Stimulated activated CD8-positive, alpha-beta memory T cell treated with anti-CD3 and anti-CD28 coated beads, Interleukin-15, amount 100 ng/mL, for 48 hours (primary cell): ENCODE data around the gene GGCT.

Source experiments
- DNase-seq, 2 donors: peaks; one replicate each; pipeline ENCODE4 v3.0.0-alpha.2; 2020; ENCODE audit warnings: low read depth in 2 of 2

GGCT gene

DNA sequence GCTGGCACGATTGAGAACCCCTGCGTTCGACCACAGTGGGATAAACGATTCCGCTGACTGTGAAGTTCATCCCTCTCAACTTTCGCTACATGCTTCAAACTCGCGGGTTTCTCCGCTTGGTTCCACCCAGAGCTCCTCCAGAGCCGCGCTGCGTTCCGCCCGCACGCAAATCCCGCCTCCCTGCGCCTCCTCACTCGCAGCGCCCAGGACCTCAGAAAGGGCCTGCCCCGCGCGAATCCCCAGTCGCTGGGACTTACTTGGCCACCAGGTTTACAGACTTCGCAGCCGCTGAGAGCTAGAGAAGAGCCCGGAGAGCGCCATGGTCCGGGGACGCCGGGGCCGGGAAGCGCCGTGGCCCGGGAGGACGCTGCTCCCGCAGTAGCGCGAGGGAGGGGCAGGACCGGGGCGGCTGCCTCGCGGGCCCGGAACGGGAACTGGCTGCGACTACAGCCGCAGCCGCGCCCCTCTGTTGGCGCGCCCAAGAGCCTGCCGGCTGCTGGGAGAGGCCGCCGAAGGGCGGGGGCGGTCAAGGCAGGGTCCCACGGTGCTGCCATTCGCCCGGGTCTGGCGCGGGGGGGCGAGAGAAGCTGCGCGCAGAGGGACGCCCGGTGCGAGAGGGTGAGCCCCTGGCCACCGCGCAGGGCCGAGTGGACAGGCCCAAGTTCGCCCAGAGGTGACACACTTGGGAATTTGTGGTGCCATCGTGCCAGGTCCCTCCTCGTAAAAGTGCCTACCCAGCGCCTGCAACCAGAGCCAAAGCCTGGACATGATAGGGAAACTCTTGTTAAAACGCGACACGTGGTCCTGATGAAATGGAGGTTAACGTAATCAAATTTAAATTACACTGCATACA, 26.1 kb downstream of the GGCT start, which contains the start of gene NOD1:
NOD1 (minus strand) TSS at position 436 of the 853 bp plus-strand sequence. CDS start 21,863 bp downstream, outside the sequence.
- peak; percentile 56 to 61 for DNase-seq

DNA sequence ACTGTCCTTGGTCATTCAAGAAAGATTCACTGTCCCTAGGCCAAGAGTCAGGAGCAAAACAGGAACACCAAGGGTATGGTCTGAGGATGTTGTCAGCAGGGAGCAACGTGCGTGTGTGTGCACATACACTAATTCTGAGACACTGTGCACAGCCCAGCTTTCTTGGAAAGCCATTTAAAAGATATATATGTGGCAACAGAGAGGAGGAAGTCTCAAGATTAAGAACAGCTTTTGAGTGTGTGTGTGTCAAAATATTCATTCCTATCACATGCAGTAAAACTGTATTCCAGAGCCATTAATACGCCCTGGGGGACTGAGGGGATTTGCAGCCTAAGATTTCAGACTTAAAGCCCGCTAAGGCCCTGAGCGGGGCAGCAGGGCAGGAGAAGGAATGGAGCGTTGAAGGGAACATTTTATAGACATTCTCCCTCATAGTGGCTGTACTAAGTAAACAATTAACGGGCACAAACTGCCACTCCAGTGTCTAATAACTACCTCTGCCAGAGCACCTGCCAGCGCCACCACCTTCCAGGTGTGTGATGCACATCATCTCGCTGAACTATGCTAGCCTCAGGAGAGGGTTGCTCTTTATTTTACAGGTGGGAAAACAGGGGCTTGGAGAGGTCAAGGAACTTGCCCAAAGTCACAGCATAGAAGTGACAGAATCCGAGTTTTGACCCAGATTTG, 28.0 kb downstream of the GGCT start:
- no peak for DNase-seq

DNA sequence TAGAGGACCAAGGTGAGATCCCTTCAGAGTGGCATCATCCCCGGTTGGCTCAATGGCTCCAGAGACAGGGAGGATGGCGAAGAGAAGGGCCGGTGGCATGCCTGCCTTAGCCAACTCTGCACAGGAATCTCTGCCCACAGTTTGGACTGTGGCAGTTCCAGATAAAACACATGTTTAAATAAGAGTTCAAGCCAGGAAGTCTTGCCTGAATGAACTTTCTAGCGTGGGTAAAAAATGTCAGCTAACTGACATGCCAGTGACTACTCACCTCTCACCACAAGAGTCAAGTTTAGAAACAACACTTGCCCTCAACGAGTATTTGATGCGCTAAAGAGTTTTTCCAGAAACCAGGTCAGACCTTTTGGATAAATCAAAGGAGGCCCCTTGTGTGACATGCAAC, 29.0 kb downstream of the GGCT start:
- no peak for DNase-seq

DNA sequence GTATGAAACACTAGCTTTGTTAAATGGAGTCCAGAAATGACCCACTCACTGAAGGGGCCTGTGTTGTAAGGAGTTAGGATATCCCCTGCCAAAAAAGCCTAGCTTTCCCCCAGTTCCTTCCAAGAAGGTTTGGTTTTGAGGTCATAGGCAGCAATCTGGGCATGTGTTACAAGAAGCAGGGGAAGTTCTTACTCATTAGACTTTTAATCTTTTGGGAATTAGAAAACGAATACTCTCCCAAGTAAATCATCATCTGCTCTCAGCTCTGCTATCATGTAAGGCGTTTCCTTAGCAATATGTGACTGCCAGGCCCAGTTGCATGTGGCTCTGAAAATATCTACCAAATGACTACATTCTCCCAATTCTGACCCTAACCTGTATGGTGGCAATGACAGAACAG, 29.7 kb downstream of the GGCT start:
- no peak for DNase-seq

DNA sequence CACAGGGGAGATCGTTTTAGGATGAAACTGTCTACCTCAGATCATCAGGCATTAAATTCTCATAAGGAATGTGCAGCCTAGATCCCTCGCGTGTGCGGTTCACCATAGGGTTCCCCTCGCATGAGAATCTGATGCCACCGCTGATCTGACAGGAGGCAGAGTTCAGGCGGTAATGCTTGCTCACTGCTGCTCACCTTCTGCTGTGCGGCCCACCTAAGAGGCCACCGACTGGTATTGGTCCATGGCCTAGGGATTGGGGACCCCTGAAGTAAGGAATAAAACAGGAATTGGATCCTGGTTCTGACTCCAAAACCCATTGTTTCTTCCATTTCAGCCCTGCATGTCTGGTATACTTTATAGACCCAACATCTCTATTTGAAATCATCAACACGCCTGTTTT, 30.1 kb downstream of the GGCT start:
- no peak for DNase-seq

DNA sequence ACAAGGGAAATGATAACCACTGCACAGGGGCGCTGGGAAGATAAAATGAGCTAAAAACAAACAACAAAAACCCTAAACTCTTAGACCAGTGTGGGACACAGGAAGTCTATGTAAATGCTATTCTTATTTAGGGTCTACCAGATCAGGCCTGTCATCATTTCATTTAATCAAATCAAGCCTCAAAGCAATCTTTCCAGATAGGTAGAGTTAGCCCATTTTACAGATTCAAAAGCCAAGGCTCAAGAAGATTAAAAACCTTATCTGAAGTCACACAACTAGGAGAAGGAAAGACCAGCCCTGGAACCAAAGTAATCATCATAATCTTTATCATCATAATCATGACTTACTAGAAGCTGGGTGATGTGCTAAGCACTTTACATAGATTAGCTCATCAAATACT, 30.7 kb downstream of the GGCT start:
- DNase-seq = no peak

DNA sequence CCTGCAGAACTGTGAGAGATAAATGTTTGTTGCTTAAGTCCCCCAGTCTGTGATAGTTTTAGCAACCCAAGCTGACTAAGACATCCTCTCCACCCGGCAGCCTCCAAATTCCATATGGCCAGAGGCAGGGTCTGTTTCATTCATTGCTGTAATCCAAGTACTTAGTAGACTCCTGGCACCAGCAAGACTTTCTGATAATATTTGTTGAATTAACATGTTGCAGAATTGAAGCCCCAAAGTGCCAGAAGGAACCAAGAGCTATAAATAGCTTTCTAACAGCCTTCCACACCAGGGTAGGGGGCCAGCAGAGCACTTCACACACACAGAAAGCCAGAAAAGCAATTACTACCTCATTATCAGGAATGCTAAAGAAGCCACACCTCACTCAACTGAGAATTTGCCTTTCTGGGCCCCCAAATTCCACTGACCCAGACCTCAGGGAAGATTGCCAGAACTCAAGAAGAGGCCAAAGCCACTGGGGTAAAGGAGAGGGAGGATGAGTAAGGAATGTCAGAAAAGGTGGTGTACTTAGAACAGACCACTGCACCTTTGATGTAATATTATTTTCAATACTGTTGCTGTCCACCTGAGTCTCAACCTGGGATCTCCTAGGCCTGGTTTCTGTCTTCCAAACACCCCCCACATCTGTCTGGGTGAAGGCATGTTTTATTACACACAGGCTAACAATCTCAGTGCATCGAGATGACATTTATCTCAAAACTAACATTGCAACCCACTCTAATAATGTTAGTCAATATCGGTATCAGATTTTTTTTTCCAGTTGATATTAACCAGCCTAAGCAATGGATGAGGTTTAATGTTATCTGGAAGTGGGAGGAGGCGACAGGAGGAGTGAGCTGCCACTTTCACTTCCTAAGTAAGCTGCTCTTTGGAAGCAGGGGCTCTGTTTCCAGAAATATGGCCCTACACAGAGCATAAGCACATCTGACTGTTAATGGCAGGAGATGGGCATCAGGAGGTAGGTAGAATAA, 31.5 kb downstream of the GGCT start:
- no peak for DNase-seq

DNA sequence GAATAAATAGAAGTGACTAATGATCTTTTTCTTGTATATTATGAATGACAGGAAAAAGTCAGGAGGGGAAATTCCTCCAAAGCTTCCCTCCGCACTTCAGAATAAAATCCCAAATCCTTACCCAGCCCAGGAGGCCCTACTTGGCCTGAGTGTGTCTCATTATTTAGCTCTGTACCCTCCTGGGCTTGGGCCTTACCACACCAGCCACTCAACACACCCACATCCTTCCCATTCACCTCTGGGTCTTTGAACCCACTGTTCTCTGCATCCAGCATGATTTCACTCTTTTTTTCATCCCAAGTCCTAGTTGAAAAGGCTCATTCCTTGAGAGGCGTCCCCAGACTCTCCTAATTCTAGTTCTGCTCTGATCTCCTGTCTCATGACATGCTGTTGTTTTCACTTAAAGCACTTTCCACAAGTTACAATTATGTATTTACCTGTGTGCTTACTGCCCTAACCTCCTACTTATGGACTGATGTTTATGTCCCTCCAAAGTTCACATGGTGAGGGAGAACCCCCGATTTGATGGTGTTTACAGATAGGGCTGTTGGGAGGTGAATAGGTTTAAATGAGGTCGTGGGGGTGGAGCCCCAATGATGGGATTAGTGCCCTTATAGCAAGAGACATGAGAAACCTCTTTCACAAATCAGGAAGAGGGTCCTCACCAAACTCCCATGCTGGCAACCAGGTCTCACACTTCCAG, 32.4 kb downstream of the GGCT start:
- DNase-seq = no peak

DNA sequence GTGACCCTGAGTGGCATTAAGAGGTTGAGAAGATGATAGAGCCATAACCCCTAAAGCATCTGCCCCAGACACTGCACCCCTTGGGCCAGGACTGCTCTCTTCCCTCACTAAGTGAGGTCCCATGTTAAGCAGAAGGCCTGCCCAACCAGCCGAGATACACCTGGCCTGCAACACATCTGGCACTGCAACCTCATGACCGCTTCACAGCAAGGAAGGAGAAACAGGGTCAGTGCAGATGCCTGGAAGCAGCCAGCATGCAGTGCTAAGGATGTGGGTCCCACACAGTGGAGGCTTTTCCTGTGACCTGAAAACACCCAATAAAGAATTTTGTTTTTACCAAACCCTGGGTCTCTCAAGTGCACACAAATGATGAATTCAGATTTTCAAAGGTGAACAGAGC, 33.4 kb downstream of the GGCT start:
- DNase-seq = no peak

DNA sequence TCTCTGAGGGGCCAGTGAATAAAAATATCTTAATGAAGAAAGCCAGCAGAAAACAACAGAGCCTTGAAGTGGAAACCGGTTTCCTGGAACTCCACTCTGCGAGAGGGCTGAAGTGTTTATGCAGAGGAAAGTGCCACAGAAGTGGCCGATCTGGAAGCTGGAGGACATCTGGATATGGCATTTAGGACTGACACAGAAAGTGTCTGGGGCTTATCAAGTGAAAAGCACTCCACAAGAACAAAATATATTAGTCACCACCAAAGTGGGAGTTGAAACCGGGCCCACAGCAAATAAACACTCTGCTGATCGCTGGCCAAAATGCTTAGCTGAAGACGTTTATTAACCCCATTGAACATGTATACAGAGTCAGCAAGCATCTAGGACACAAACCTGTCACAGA, 33.9 kb downstream of the GGCT start:
- no peak for DNase-seq

DNA sequence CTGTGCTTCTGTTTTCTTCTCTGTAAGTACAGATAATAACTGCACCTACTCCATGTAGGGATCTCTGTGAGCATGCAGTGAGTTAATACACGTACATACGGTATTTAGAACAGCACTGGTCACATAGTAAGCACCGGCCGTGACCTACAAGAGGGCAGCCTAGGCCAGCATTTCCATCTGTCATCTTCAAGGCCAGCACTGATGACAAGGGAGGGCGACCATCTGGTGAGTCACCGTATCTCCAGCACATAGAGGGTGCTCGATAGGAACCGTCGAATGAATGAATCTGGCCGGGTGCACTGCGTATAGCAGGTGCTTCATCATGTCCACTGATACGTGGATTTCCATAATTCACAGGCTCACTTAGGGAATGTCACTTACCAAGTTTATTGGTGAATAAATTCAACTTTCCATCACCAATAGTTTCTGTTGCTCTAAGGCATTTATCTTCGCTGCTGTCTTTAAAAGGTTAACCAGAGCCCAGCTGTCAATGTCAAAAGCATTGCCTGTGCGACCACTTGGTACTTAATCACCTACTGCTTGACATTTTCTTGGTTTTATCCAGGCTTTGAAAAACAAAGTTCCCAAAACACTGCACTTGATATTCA, 34.4 kb downstream of the GGCT start:
- DNase-seq = no peak

DNA sequence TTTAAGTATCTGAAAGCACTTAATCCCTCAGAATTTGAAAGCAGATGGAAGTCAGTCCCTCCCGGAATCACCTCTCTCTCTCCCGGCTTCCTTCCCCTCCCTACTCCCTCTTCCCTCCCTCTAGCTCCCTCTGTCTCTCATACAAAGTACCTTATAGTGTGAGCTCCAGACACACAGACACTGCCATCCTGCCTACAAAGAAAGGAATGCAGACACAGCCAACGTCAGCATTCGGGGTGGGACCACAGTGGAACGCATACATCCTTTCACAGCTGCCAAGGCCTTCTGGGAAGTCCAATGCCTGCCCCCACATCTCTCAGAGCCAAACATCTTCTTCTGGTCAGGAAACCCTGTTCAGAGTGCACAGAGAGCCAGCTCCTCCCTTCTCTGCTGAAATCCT, 35.3 kb downstream of the GGCT start:
- DNase-seq = no peak

DNA sequence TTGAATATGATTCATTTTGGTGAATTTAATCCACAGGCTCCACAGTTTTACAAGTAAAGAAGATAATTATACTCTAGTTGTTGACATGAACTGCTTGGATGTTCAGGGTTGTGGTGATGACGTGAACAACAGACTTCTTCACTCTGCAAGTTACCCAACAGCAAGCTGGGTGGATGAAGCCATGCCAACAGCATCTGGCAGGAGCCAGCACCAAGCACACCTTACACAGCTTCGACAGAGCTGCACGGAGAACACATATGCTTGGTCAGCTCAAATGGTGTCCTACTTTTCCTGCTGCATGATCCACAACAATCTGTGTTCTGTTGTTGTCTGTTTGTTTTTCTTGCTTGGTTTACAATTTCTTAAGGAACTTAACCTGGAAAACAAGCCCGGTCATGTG, 35.8 kb downstream of the GGCT start:
- DNase-seq = no peak

DNA sequence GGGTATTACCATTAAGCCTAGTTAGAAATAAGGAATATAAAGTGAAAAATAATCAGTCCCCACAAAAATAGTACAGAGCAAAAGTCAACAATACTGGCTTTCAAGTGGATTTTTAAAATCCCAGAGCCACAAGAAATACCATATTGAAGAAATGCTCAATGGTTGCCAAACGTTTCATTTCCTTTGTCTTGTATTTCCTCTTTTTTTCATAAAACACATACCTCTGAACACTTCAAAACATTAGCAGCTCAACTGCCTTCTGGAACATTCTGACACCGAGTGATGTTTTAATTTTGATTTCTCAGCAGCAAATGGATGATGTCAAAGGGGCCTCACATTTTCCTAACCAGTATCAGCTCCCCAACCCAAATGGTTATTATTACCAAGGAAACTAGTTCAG, 36.6 kb downstream of the GGCT start:
- DNase-seq = no peak

DNA sequence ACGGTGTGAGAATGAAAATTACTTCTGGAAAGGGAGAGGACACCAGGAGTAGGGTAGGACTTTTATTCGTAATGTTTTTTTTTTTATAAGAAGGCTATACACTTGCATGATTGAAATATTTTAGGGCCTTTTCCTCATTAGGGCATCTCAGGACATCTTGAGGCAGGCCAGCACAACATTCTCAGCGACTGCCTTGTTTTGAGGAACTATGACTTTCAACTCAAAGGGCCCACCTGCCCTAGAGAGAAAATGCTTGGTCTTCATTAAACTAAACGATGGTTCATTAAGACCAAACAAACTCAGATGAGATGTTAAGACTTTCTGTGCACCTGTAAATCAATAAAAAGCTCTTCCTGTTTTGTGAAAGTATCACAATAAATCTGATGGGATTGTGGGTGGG, 37.4 kb downstream of the GGCT start:
- DNase-seq = no peak

DNA sequence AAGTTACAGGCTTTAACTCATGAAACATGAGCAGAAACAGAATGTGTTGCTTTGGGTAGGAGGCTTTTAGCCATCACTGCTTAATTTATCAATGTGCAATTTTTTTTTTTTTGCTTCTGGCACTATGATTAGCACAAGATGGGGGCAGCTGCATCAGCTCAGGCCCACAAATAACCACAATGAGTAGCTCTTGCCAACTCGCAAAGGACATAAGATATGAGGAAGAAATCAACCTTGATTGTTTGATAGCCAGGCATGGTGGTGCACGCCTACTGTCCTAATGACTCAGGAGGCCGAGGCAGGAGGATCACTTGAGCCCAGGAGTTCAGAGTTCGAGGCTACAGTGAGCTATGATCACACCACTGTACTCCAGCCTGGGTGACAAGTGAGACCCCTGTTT, 38.4 kb downstream of the GGCT start:
- DNase-seq = no peak

DNA sequence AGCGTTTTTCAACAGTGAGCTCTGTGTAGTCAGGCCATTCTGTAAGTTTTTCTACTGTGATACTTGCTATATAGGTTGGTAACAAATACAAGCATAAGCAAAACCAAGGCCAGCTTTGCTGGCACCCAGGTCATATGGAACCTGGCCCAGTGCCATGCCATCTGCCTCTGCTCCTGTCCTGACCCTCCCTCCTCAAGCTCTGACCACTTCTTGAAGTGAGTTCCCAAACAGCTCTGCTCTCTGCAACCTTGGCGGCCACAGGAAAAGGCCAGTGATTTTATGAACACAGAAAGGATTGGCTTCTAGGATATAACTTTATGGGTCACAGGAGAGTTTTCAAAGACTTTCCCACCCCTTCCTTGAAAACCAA, 38.8 kb downstream of the GGCT start:
- no peak for DNase-seq

DNA sequence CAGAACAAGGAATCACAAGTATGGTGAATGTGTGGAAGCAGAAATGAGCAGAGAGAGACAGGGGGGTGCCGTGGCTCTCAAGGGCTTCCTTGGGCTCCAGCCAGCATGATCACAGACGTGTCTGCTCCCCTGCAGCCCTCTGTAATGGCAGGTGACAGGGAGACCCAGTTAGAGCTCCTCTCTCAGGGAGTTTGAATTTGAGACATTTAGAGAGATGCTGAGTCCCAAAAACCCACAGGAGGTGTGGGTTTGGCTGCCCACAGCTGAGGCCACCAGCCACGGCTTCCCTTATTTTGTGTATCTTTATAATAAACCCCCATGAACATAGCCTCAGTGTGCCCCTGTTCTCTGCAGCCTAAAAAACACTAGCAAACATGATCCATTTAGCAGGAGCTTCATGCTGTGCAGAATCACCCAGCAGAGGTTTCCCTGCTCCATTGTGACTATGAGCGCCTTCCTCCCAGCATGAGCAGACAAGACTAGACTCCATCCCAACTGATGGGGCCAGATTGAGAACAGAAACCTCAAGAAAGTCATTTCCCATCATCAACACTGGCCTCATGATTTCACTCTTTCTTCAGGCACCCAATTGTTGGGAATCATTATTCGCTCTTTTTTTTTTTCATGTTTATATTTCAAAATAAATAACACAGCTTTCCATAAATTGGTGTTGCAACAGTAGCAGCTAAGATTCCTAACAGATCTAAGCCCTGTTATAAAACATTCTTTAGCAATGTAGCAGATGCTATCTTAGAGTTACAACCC, 39.4 kb downstream of the GGCT start:
- DNase-seq = no peak

DNA sequence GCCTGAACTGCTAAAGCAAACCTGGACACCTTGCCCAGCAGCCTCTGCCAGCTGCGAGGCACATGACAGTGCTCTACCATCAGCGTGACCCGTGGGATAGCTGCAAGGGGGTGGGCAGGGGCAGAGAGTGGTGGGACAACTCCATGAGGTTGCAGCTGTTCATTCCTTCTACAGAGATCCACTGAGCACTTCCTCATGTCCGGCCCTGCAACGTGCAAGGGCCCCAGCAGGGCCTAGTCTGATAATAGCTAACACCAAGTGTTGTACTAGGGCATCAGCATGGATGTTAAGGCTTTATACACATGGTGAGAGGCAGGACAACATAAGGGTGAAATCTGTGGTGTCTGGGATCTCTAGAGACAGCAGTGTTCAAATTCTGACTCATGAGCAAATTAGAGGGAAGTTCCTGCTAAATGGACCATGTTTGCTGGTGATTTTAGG, 40.4 kb downstream of the GGCT start:
- DNase-seq = no peak
